PC-9 (cell line): Measurements from ENCODE around the gene MICAL2.

Source experiments
- EZH2 ChIP-seq: fragments of 200-600 bp; sonication (generic); IDR thresholded peaks from 2 replicates; pipeline ENCODE4 v1.8.0; 2017; ENCODE audit warnings: antibody characterized with exemption, low read depth
- TF ChIP-seq, protein P1 (sequence below): fragments of 200-600 bp; sonication (generic); conservative IDR thresholded peaks from 2 replicates; pipeline ENCODE4 v1.6.1; 2017; ENCODE audit warnings: mixed run types, antibody characterized with exemption, mild to moderate bottlenecking, moderate library complexity

DNA sequence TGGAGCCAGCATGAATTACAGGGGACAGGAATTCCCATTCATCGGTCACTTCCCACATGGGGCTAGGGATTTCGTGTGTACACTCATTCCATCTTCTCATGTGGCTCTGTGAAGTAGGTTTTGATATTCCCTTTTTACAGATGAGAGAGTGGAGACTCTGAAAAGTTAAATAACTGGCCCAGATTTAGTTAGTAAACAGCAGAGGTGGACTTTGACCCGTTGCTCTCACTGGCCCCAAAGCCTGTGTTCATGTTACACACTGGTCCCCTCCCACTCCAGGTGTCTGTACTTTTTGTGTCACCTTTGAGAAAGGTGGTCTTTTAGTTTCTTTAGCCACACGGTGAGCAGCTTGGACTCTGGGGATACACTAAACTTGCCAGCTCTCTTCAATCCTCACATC lies 108.5 kb downstream of the MICAL2 start:
- TF ChIP-seq, protein P1, sequence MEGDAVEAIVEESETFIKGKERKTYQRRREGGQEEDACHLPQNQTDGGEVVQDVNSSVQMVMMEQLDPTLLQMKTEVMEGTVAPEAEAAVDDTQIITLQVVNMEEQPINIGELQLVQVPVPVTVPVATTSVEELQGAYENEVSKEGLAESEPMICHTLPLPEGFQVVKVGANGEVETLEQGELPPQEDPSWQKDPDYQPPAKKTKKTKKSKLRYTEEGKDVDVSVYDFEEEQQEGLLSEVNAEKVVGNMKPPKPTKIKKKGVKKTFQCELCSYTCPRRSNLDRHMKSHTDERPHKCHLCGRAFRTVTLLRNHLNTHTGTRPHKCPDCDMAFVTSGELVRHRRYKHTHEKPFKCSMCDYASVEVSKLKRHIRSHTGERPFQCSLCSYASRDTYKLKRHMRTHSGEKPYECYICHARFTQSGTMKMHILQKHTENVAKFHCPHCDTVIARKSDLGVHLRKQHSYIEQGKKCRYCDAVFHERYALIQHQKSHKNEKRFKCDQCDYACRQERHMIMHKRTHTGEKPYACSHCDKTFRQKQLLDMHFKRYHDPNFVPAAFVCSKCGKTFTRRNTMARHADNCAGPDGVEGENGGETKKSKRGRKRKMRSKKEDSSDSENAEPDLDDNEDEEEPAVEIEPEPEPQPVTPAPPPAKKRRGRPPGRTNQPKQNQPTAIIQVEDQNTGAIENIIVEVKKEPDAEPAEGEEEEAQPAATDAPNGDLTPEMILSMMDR: no peak
- TF ChIP-seq EZH2: no peak
